PC-9 (cell line): ENCODE results near the gene ALOX12. TPM values are rescaled to one million over a fixed set of nuclear protein-coding genes. Genes with fewer than 3 reads are reported as not detected.

Experiments
- BruUV-seq: library from RNA; stranded (reverse); fragments of 400-500 nt; replicated peaks from 2 replicates; lab custom pipeline; 2021; lab: Mats Ljungman, UMichigan
- CTCF ChIA-PET: fragments of 300-600 bp; sonication (Branson Sonifier 250); formaldehyde crosslinking; loops from one replicate; lab custom pipeline; 2022; ENCODE audit warnings: antibody characterized with exemption; lab: Charles Lee
- POLR2A ChIA-PET: fragments of 300-600 bp; sonication (Branson Sonifier 250); formaldehyde crosslinking; loops from one replicate; lab custom pipeline; 2022; ENCODE audit warnings: antibody characterized with exemption; ENCODE audit not compliant: unreplicated experiment; lab: Charles Lee
- DNase-seq, 2 experiments: peaks; one replicate each; pipeline versions ENCODE4 v3.0.0 to v3.0.0-alpha.2; 2015 to 2022; ENCODE audit warnings: mixed read lengths in 1 of 2
- H2AFZ ChIP-seq: fragments of 200-600 bp; sonication (generic); 2 replicates; pipeline ENCODE4 v1.8.1; 2017; ENCODE audit warnings: antibody characterized with exemption
- H3F3A ChIP-seq: fragments of 200-600 bp; sonication (generic); 2 replicates; pipeline ENCODE4 v1.8.1; 2017; ENCODE audit warnings: antibody characterized with exemption, mild to moderate bottlenecking, low read depth; ENCODE audit not compliant: insufficient read depth
- H3K27ac ChIP-seq: fragments of 200-600 bp; sonication (generic); 2 replicates; pipeline ENCODE4 v1.6.1; 2016; ENCODE audit warnings: mixed run types
- H3K27me3 ChIP-seq: fragments of 200-600 bp; sonication (generic); 2 replicates; pipeline ENCODE4 v1.6.1; 2016; ENCODE audit warnings: low read depth, mixed run types; ENCODE audit not compliant: insufficient read depth
- H3K36me3 ChIP-seq: fragments of 200-600 bp; sonication (generic); 2 replicates; pipeline ENCODE4 v1.6.1; 2016; ENCODE audit warnings: low read depth, mixed run types
- H3K4me1 ChIP-seq: fragments of 200-600 bp; sonication (generic); replicated peaks from 2 replicates; pipeline ENCODE4 v1.6.1; 2016; ENCODE audit warnings: mixed run types; ENCODE audit not compliant: insufficient read depth
- H3K4me2 ChIP-seq: fragments of 200-600 bp; sonication (generic); 2 replicates; pipeline ENCODE4 v1.6.1; 2017; ENCODE audit warnings: mixed run types
- H3K4me3 ChIP-seq: fragments of 200-600 bp; sonication (generic); 2 replicates; pipeline ENCODE4 v1.6.1; 2016; ENCODE audit warnings: mixed run types
- H3K79me2 ChIP-seq: fragments of 200-600 bp; sonication (generic); 2 replicates; pipeline ENCODE4 v1.6.1; 2017; ENCODE audit warnings: low read depth, mixed run types
- H3K9me2 ChIP-seq: fragments of 200-600 bp; sonication (generic); 2 replicates; pipeline ENCODE4 v1.8.1; 2017; ENCODE audit warnings: mild to moderate bottlenecking; ENCODE audit not compliant: insufficient read depth
- H3K9me3 ChIP-seq: fragments of 200-600 bp; sonication (generic); 2 replicates; pipeline ENCODE4 v1.8.1; 2016; ENCODE audit warnings: low read depth; ENCODE audit not compliant: insufficient read depth
- H4K20me1 ChIP-seq: fragments of 200-600 bp; sonication (generic); 2 replicates; pipeline ENCODE4 v1.8.1; 2017; ENCODE audit not compliant: insufficient read depth
- CTCF ChIP-seq: fragments of 200-600 bp; sonication (generic); conservative IDR thresholded peaks from 2 replicates; pipeline ENCODE4 v1.6.1; 2017; ENCODE audit warnings: mixed run types, antibody characterized with exemption, mild to moderate bottlenecking, moderate library complexity
- EZH2 ChIP-seq: fragments of 200-600 bp; sonication (generic); IDR thresholded peaks from 2 replicates; pipeline ENCODE4 v1.8.0; 2017; ENCODE audit warnings: antibody characterized with exemption, low read depth
- intact Hi-C: fragments of 100-400 bp; cut with micrococcal nuclease; formaldehyde crosslinking; loops from one replicate; pipeline ENCODE4 v1.10.0; 2022; ENCODE audit not compliant: unreplicated experiment
- total RNA-seq: library from RNA; stranded (reverse); gene quantifications from 2 replicates; pipeline ENCODE4 v1.2.3, GENCODE V29; 2021

The ALOX12 gene
- total RNA-seq, 1 experiment from 2014 or later = not detected

- Histone ChIP-seq H3K4me3 (no peak overlapping the region), H3F3A (peaks cover 24% of the 10 kb centered on the region), H3K4me2 (no peak overlapping the region), H3K9me2 (no peaks in the 10 kb centered on the region), H3K79me2 (peaks cover 28% of the 10 kb centered on the region), H2AFZ (no peak overlapping the region), H3K9me3 (no peaks in the 10 kb centered on the region), H4K20me1 (peaks cover 28% of the 10 kb centered on the region), H3K36me3 (peaks cover 29% of the 10 kb centered on the region), H3K27me3 (no peaks in the 10 kb centered on the region), H3K4me1 (no peaks in the 10 kb centered on the region), H3K27ac (no peak overlapping the region)
- no TSS peak for BruUV-seq
- POLR2A ChIA-PET = no interaction called here
- CTCF ChIA-PET = interaction anchor here (0.5 to 2.0 kb wide), 7 partner anchors 90 to 338 kb away, joined by 3 to 12 read pairs (median 4); partner anchors contain the start of gene SLC13A5
- intact Hi-C loops = loop anchor here (1.0 to 2.0 kb wide), 2 partner anchors 89 to 161 kb away; no protein-coding TSS in a partner anchor
- TF ChIP-seq EZH2 (no peak), CTCF (no peak)
- no peak for DNase-seq
Observed at GRCh38 chr17:7003745-7004144, 7.9 kb downstream of the ALOX12 start.

- Histone ChIP-seq H3K4me3 (no peak overlapping the region), H3K27me3 (no peaks in the 10 kb centered on the region), H3K27ac (no peak overlapping the region), H3K4me1 (no peaks in the 10 kb centered on the region), H3K4me2 (no peak overlapping the region), H3K36me3 (peaks cover 24% of the 10 kb centered on the region), H4K20me1 (peaks cover 28% of the 10 kb centered on the region), H3K79me2 (peaks cover 36% of the 10 kb centered on the region), H3F3A (peaks cover 31% of the 10 kb centered on the region), H2AFZ (no peak overlapping the region), H3K9me2 (no peaks in the 10 kb centered on the region), H3K9me3 (no peaks in the 10 kb centered on the region)
- ChIA-PET POLR2A (interaction anchor here (0.5 to 0.6 kb wide), 2 partner anchors 38 to 65 kb away, joined by 7 to 23 read pairs; no protein-coding TSS in a partner anchor), CTCF (interaction anchor here (0.5 to 2.0 kb wide), 7 partner anchors 90 to 338 kb away, joined by 3 to 12 read pairs (median 4); partner anchors contain the start of gene SLC13A5)
- TF ChIP-seq CTCF = peak; percentile 95
- no peak for TF ChIP-seq EZH2
- intact Hi-C loops = loop anchor here (1.0 to 2.0 kb wide), 3 partner anchors 90 to 338 kb away; no protein-coding TSS in a partner anchor
- BruUV-seq = no TSS peak
- peak; percentile 49 to 73 for DNase-seq
Observed at GRCh38 chr17:7004398-7005253, 8.8 kb downstream of the ALOX12 start.

GRCh38 chr17:7005716-7006115, 9.9 kb downstream of the ALOX12 start:
- no peak overlapping the region for H3K4me3 ChIP-seq
- intact Hi-C loops = loop anchor here (1.0 to 2.0 kb wide), 2 partner anchors 163 to 339 kb away; no protein-coding TSS in a partner anchor
- no peaks in the 10 kb centered on the region for H3K27me3 ChIP-seq
- no peak overlapping the region for H2AFZ ChIP-seq
- H4K20me1 ChIP-seq = peaks cover 32% of the 10 kb centered on the region
- no peak for DNase-seq
- H3K36me3 ChIP-seq = peaks cover 24% of the 10 kb centered on the region
- TF ChIP-seq CTCF (no peak), EZH2 (no peak)
- peaks cover 47% of the 10 kb centered on the region for H3K79me2 ChIP-seq
- peaks cover 6% of the 10 kb centered on the region for H3K4me1 ChIP-seq
- H3K9me3 ChIP-seq = no peaks in the 10 kb centered on the region
- H3K4me2 ChIP-seq = no peak overlapping the region
- ChIA-PET POLR2A (no interaction called here), CTCF (interaction anchor here (0.6 to 2.0 kb wide), 6 partner anchors 92 to 1033 kb away, joined by 3 to 17 read pairs (median 4); no protein-coding TSS in a partner anchor)
- no TSS peak for BruUV-seq
- H3K27ac ChIP-seq = no peak overlapping the region
- H3F3A ChIP-seq = peaks cover 31% of the 10 kb centered on the region
- no peaks in the 10 kb centered on the region for H3K9me2 ChIP-seq
